GM19240 (cell line): ENCODE measurements around the gene AIG1.
"Not testable (repeated sequence)": the region's sequence is repeated elsewhere in the genome, so short reads cannot be mapped to it uniquely, and the experiment has no call there.

ENCODE experiments used
- DNase-seq: peaks from one replicate; pipeline ENCODE4 v3.0.0; 2011; ENCODE audit warnings: low spot score; ENCODE audit not compliant: insufficient read length

Gene AIG1, protein sequence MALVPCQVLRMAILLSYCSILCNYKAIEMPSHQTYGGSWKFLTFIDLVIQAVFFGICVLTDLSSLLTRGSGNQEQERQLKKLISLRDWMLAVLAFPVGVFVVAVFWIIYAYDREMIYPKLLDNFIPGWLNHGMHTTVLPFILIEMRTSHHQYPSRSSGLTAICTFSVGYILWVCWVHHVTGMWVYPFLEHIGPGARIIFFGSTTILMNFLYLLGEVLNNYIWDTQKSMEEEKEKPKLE

DNA sequence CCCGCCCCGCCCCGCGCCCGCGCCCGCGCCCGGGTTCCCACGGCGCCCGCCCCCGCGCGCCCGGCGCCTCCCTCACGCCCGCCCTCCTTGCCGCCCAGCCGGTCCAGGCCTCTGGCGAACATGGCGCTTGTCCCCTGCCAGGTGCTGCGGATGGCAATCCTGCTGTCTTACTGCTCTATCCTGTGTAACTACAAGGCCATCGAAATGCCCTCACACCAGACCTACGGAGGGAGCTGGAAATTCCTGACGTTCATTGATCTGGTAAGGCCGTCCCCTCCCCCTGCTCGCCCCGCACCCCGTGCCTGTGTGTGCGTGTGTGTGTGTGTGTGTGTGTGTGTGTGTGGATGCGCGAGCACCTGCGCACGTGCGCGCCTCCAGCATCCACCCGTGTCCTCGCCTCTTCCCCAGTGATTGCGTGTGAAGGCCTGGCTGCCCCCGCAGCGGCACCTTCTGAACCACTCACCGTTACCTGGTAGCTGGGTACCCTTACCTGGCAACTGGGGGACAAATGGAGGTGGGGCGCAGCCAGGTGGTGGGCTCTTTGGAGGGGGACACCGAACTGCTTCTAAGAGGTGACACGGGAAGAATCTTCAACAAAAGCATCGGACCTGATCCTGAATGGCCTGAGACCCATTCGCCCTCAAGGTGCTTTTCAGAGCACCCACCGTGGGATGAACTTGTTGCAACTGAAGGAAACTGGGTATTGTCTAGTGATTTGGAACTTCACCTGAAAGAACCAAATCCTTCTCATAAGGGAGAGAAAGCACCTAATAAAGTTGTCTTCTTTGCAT is at the start of gene AIG1:
TSS of gene AIG1 (plus strand) at position 84 of the 791 bp plus-strand sequence. CDS start at position 121, 37 bp downstream.
- DNase-seq: peak; percentile 47

DNA sequence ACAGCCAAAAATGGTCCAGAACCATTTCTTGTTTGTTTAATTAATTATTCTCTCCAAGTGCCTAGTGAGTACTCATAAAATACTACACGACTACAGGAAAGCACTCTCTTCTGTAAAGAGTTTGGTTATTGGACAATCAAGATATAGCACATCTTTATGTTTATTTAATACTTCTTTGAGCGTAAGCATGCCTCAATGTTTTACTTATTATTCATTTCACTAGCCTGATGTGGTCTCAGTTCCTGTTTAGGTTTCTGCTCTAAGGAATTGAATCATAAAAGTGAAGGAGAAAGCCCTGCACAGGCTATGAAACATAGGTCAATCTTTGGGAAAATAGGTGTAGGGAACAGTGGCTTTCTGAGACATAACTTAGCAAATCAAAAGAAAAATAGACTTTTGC is 45.9 kb upstream of the AIG1 start:
- no peak for DNase-seq

DNA sequence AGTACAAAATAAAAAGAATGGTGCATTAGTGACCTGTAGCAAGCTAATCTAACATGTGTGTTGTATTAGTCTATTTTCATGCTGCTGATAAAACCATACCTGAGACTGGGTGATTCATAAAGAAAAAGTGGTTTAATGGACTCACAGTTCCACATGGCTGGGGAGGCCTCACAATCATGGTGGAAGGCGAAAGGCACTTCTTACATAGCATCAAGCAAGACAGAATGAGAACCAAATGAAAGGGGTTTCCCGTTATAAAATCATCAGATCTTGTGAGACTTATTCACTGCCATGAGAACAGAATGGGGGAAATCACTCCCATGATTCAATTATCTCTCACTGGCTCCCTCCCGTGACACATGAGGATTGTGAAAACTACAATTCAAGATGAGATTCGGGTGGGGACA is 45.4 kb upstream of the AIG1 start:
- no peak for DNase-seq

DNA sequence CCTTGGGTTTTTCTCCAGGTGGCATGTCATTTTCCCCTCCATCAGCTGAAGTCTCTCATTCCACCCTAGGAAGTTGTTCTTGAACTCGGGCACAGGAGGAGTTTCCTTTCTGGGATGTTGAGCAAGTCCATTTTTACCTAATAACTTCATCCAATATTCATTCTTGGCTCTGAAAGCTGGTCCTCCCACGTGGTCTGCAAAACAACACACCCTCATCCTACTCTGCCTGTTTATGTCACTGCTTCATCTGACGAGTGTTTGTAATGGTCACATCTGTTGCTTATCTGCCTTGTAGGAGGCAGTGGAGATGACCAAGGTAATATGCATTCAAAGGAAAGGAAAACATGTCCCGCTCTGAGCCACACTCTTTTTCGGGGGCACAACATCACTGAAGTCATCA is 41.7 kb upstream of the AIG1 start:
- DNase-seq: no peak

DNA sequence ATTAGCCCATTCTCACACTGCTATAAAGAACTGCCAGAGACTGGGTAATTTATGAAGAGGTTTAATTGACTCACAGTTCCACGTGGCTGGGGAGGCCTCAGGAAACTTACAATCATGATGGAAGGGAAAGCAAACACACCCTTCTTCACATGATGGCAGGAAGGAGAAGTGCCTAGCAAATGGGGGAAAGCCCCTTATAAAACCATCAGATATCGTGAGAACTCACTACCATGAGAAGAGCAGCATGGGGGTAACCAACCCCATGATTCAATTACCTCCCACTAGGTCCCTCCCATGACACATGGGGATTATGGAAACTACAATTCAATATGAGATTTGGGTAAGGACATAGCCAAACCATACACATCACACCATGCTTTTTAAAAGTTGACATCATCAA is 39.8 kb upstream of the AIG1 start:
- not testable (repeated sequence) for DNase-seq

DNA sequence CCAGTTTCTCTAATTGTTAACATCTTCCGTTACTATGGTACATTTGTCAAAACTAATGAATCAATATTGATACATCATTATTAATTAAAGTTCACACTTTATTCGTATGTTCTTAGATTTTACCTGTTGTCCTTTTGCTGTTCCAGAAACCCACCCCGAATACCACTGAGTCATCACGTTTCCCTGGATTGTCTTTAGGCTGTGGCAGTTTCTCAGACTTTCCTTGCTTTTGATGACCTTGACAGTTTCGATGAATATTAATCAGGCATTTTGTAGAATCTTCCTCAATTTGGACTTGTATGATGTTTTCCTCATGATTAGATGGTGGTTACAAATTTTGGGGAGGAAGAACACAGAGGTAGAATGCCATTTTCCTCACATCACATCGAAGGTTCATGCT is 39.1 kb upstream of the AIG1 start:
- DNase-seq: no peak

DNA sequence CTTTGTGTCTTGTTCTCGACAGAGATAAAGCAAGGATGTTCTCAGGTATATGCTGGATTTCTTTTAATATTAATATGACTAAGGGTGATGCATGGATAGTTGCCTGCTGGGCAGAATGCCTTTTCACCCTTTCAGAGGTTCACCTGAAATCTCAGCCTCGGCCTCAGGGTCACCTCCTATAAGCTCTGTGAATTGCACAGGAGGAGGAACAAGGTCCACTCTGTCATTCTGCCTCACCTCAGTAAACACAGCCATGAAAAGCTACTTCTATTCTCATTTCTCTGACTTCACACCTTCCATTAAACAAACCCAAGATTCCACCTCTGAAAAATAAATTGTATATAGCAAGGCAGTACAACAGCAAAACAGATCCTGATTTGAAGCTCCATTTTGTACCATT is 38.1 kb upstream of the AIG1 start:
- DNase-seq: no peak

DNA sequence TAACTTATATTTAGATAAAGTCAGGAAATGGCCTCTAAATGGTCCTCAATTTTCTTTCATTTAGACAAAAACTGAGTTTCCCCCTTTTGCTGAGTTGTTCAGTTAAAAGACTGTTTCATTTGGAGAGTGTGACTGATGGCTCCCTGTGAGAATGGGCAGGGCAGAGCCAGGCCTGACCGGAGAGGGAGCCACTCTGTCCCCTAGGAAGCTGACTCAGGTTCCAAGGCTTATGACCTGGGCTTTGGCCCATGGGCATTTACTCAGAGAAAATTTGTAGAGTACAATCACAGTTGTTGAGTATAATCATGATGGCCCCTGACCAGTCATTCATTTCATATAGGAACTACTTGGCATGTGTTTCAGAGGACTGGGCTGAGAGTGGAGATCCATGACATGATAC is 37.0 kb upstream of the AIG1 start:
- no peak for DNase-seq

DNA sequence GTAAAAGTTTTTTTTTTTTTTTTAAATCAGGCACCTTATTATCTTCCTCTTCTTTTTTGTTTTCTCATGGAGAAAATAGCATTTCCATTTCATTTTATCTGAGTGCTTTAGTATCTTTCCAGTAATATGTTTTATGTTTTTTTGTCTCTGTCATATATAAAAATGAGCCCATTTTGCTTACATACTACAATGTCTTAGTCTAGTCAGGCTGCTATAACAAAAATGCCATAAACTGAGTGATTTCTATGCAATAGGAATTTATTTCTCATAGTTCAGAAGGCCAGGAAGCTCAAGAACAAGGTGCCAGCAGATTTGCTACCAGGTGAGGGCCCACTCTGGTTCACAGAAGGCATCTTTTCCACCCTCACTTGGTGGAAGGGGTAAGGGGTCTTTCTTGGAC is 35.7 kb upstream of the AIG1 start:
- no peak for DNase-seq

DNA sequence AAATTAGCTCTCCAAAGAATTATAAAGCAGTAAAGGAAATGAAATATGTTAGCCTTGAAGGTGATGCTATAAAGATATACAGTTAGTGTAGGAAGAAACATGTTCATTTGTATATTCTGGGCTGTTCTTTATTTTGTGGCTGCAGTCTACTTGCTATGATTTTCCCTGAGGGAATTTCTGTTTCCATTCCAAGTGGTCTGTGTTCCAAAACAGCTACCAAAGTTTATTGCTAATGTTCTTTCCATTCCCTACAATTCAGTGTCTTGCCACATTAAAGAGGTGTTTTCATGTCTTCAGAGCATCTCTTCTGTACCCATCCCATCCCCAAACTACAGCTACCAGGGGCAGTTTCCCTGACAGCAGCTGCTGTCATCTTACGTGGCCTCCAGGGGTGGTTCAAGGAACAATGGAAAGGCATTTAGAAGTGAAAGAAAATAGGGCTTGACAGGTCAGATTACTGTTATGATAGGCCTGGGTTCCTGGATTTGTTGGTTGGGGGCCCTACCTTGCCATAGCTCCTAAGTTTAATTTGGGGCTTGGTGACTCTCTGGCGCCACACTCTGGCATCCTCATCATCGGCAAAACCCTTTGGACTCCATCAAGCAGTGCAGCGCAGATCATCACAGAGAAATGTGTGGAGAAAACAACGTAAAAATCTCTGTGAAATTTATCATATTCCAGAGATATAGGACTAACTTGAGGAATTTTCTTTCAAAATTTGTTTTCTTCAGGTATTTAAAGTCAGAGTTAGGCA is 33.8 kb upstream of the AIG1 start:
- no peak for DNase-seq

DNA sequence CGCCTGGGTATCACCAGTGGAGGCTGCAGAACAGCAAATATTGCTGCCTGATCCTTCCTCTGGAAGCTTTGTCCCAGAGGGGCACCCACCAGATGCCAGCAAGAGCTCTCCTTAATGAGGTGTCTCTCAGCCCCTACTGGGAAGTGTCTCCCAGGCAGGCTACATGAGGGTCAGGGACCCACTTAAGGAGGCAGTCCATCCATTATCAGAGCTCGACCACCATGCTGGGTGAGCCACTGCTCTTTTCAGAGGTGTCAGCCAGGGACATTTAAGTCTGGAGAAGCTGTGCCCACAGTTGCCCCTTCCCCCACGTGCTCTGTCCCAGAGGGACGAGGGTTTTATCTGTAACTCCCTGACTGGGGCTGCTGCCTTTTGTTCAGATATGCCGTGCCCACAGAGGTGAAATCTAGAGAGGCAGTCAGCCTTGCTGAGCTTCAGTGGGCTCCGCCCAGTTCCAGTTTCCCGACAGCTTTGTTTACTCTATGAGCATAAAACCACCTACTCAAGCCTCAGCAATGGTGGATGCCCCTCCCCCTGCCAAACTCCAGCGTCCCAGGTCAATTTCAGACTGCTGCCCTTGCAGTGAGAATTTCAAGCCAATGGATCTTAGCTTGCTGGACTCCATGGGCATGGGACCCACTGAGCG is 25.9 kb upstream of the AIG1 start:
- DNase-seq: no peak

DNA sequence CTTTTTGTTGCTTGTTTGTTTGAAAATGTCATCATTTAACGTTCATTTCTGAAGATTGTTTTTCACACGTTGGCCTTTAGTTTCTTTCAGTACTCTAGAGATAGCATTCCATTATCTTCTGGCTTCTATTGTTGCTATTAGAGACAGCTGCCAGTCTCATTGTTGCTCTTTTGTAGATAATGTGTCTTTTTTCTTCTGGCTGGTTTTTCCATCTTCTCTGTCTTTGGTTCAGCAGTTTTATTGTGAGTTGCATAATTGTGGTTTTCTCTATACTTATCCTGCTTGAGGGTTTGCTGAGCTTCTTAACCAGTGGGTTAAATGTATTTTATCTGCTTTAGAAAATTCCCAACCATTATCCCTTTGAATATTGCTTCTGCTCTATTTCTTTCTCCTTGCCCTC is 23.2 kb upstream of the AIG1 start:
- DNase-seq: no peak

DNA sequence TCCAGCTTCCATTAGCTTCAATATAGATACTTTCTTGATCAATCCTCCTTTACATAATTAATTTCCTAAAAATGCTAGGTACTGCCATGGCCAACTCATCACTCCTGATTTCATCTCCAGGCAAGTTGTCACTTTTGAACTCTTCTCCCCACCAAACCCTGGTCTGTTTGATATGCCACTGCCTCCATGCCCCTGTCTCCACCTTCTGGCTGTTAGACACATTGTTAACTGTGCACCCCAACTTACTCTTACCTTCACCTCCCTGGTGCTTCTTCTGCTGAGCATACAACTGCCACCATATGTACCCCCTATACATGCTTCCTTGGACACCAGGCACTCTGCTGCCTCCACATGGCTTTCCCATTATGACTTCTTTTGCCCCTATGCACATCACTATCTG is 21.9 kb upstream of the AIG1 start:
- DNase-seq: no peak

DNA sequence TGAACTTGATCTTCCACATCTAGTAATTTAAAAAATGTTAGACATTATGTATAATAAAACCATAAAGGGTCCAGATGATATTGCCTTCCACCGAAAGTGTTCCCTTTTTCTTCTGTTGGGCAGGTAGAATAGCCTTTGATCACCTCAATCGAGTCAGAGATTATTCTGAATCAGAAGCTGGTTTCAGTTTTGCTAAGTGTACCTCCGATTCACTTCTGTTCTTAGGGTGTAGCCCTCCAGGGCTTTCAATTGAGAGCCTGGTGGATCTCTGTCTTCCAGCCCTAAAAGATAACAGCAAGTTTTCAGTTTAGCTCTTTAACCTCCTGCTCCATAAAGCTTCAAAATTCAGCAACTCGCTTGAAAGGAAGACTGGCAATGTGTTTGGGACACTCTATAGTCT is 21.1 kb upstream of the AIG1 start:
- DNase-seq: no peak

DNA sequence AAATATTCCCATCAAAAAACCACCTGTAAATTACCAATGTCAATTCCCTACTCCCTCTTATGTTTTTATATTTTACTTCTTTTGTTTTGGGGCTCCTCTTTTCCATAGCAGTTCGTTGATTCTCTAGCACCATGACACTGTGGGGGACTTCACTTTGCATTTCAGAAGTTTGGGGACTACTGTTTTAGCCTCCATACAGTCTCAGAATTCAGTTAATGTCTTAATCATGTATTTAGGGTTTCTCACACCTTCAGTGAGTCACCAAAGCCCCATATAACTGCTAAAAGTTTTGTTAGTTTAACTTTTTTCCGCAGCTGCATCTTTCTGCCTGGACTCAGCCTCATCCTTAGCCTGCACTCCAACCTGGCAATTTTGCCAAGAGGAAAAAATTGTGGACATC is 20.7 kb upstream of the AIG1 start:
- DNase-seq: no peak

DNA sequence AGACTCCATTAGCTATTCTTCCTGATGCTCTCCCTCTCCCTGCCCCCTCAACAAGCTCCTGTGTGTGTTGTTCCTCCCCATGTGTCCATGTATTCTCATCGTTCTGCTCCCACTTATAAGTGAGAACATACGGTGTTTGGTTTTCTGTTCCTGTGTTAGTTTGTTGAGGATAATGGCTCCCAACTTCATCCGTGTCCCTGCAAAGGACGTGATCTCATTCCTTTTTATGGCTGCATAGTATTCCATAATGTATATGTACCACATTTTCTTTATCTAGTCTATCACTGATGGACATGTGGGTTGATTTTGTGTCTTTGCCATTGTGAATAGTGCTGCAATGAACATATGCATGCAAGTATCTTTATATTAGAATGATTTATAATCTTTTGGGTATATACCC is 16.3 kb upstream of the AIG1 start:
- not testable (repeated sequence) for DNase-seq

DNA sequence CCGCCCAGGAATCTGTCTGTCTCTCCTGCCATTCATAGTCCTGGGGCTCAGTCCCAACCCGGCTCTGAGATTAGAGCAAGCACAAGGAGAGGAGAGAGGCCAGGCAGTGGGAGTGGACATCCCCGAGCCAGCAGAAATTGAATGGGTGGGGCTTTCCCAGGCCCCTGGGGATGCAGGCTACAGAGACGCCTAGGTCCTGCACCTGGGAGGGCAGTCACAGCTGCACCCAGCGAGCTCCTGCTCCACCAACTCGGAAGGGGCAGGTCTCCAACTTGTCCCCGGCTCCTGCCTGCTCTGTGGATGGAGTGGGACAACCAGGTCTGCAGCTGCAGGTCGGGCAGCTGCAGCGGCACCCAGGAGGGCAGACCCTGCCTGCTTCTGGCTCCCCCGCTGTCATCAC is 11.1 kb upstream of the AIG1 start:
- DNase-seq: no peak

DNA sequence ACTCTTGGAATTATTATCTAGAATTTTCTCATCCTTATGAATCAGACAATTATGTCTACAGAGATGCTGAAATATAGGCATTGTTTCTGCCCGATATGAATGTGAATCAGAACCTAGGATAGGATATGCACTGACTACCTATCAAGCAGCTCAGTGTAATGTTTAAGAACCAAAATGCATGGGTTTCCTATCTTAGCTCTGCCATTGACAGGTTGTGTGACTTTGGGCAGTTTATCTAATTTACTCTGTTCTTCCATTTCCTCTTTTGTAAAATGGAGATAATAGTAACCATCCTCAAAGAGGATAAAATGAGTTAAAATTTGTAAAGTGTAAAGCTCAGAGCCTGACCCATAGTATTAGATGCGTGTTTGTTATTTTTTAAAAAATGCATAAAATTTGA is 10.2 kb upstream of the AIG1 start:
- no peak for DNase-seq

DNA sequence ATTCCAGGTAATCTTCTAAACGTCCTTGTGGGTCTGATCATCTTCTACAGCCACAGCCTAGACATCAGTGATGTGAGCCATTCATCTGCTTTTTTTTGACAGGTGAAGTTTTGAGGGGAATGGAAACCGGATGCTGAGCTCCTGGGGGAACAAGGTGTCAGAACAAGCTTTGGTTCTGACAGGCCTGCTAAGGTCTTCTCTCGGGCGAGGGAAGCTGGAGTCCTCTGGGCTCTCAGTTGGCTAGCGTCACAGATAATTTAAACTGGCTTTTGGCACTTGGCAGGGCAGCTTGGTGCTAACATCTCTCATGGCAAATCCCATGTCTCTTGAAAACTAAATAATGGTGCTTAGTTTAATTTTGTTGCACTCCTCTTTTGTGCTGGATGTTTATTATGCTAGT is 8.4 kb upstream of the AIG1 start:
- DNase-seq: no peak

DNA sequence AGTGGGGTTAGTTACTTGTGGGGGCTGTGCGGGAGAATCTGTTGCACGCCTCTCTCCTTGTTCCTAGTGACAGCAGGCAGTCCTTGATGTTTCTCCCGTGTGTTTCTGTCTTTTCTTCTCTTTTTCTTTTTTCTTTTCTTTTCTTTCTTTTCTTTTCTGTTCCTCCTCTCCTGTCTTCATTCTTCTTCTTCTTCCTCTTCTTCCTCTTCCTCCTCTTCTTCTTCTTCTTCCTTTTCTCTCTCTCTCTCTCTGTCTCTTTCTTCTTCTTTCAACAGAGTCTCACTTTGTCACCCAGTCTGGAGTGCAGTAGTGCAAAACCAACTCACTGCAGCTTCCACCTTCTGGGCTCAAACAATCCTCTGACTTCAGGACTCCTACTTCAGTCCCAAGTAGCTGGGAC is 6.8 kb upstream of the AIG1 start:
- DNase-seq: no peak

DNA sequence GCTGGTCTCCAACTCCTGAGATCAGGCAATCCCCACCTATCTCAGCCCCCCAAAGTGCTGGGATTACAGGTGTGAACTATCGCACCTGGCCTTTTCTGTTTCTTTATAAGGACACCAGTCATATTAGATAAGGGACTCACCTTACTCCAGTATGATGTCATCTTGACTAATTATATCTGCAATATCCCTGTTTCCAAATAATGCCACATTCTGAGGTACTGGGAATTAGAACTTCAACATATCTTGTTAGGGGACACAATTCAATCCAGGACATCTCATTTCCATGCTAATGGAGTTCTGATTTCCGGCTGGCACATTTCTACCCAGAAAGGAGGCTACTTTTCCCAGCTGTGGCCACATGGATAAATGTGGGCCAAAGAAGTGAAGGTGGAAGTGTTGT is 6.4 kb upstream of the AIG1 start:
- no peak for DNase-seq

DNA sequence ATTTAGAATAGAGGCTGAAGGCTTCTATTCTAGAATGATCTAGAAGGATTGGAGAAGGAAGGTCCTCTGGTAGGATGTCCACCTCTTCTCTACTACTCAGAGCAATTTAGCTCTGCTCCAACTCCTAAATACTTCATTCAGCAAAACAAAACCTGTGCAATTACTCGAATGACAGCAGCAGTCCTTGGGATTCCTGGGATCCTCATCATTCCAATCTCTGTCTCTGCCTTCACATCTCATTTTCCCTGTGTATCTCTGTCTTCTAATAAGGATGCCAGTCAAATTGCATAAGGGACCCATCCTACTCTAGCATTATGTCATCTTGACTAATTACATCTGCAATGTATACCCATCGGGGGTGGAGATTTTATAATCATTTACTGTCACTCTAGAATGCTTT is 5.5 kb upstream of the AIG1 start:
- DNase-seq: no peak
